Measurements from ENCODE around the gene MDC1. TPM values are rescaled to one million over a fixed set of nuclear protein-coding genes. Genes with fewer than 3 reads are reported as not detected.
A peak's percentile ranks its signal among the peaks of the same experiment; 100 is the strongest.

Gene MDC1
- total RNA-seq, 6 experiments from 2014 or later: 8.8 to 15.5 (median 12.1) TPM

DNA sequence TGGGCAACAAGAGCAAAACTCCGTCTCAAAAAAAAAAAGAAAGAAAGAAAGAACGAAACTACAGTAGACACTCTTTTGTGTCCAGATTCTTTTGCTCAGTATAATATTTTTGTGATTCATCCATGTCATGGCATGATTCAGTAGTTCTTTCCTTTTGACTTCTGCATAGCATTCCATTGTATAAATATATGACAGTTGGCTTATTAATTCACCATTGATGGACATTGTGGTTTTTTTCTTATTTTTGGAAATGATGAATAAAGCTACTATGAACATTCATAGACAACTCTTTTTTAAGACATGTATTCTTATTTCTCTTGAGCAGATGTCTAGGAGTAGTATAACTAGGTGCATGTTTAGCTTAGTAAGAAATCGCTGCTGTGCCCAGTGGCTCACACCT lies 37.5 kb upstream of the MDC1 start:
- no peak overlapping the region for H3K4me3 ChIP-seq
- no peak for TF ChIP-seq POLR2A (IDR thresholded peaks at IDR 0.05)
- no peak for TF ChIP-seq CTCF (IDR thresholded peaks at IDR 0.05)
- H3K27me3 ChIP-seq: no peaks in the 10 kb centered on the region
- no peak overlapping the region for H3K27ac ChIP-seq
- 94% methylated on average over 2 of the region's 3 CpGs for WGBS (ENCODE audit: insufficient coverage, low coverage, low lambda C conversion rate, missing lambda C conversion rate)
- peaks cover 0 to 11% (median 5%) of the 10 kb centered on the region in 4 donors for H3K4me1 ChIP-seq
- ATAC-seq: no peak
- intact Hi-C loops (cut with DNase I): no loop called here
- H3K36me3 ChIP-seq: no peaks in the 10 kb centered on the region
- no peaks in the 10 kb centered on the region for H3K9me3 ChIP-seq
- DNase-seq: no peak

DNA sequence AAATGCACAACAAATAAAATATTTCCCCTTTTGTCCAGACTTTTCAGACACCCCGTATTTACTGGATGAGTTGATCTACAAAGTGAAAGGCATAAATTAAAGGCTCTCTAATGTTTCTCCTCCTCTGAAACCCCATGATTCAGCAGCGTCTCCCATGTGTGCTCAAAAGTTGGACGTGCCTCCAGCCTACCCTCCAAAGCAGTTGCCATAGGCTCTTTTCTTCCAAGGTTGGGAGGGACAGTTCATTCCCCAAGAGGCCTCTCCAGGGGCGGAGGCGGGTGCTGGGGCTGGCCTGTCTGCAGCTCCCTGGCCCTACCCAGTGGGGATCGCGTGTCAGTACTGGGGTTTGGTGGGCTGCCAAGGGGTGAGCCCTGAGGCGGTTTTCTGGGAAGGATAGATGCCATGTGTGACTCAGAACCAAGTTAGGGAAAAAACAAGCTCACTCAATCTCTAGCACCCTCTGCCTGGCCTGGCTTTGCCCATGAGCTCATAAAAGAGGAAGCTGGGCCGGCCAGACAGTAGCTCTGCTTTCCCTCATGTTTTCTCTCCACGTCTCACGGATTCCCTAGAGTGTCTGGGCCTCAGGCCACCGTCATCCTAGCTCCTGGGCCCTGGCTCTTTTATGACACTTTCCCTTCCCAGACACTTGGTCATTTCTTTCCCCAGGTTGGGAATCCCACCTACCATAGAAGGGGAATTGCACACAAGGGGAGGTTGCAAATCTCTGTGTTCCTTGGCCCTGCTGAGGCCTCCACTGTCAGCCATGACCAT lies 35.3 kb upstream of the MDC1 start:
- no peak overlapping the region for H3K4me3 ChIP-seq
- no peaks in the 10 kb centered on the region for H3K27me3 ChIP-seq
- 81% methylated on average over 5 of the region's 12 CpGs for WGBS (ENCODE audit: insufficient coverage, low coverage, low lambda C conversion rate, missing lambda C conversion rate)
- peak; percentile 45 to 65 (median 52) for ATAC-seq
- H3K36me3 ChIP-seq: no peaks in the 10 kb centered on the region
- H3K27ac ChIP-seq: peak overlapping the region; percentile 15 to 67 (median 42)
- DNase-seq: peak; percentile 59 to 78 (median 68)
- TF ChIP-seq POLR2A (IDR thresholded peaks at IDR 0.05) (no peak), CTCF (IDR thresholded peaks at IDR 0.05) (no peak)
- H3K4me1 ChIP-seq: peaks cover 0 to 16% (median 7%) of the 10 kb centered on the region in 4 donors
- intact Hi-C loops (cut with DNase I): no loop called here
- no peaks in the 10 kb centered on the region for H3K9me3 ChIP-seq

- intact Hi-C loops (cut with DNase I): no loop called here
- TF ChIP-seq POLR2A (IDR thresholded peaks at IDR 0.05): no peak
- no peak for TF ChIP-seq CTCF (IDR thresholded peaks at IDR 0.05)
- Histone ChIP-seq H3K4me1 (peaks cover 0 to 16% (median 7%) of the 10 kb centered on the region in 4 donors), H3K27ac (peak overlapping the region; percentile 43 to 58 (median 57)), H3K4me3 (no peak overlapping the region), H3K36me3 (no peaks in the 10 kb centered on the region), H3K9me3 (no peaks in the 10 kb centered on the region), H3K27me3 (no peaks in the 10 kb centered on the region)
- ATAC-seq (peak; percentile 24 to 51 (median 36)), DNase-seq (no peak)
These were observed 33.2 kb upstream of the MDC1 start for GRCh38 chr6:30750379-30750668.

GRCh38 chr6:30749554-30750378 lies 32.7 kb upstream of the MDC1 start:
- intact Hi-C loops (cut with DNase I): no loop called here
- no peaks in the 10 kb centered on the region for H3K36me3 ChIP-seq
- H3K27ac ChIP-seq: peak overlapping the region; percentile 43 to 58 (median 57)
- no peak for DNase-seq
- H3K9me3 ChIP-seq: no peaks in the 10 kb centered on the region
- H3K4me1 ChIP-seq: peaks cover 0 to 17% (median 8%) of the 10 kb centered on the region in 4 donors
- no peak for TF ChIP-seq CTCF (IDR thresholded peaks at IDR 0.05)
- no peak for TF ChIP-seq POLR2A (IDR thresholded peaks at IDR 0.05)
- ATAC-seq: peak; percentile 35 to 74 (median 64)
- H3K27me3 ChIP-seq: no peaks in the 10 kb centered on the region
- WGBS (ENCODE audit: insufficient coverage, low coverage, low lambda C conversion rate, missing lambda C conversion rate): 76% methylated on average over 8 of the region's 12 CpGs
- H3K4me3 ChIP-seq: no peak overlapping the region
